GM19351 (cell line): Measurements from ENCODE around the gene SPINT3.
"Not testable (repeated sequence)": the region's sequence is repeated elsewhere in the genome, so short reads cannot be mapped to it uniquely, and the experiment has no call there.

Experiments
- ATAC-seq: cut with Tn5 transposase; IDR thresholded peaks from one replicate; pipeline ENCODE4 v1.9.1; 2021; ENCODE audit warnings: mild to moderate bottlenecking, moderate library complexity; ENCODE audit not compliant: unreplicated experiment

The SPINT3 gene

DNA sequence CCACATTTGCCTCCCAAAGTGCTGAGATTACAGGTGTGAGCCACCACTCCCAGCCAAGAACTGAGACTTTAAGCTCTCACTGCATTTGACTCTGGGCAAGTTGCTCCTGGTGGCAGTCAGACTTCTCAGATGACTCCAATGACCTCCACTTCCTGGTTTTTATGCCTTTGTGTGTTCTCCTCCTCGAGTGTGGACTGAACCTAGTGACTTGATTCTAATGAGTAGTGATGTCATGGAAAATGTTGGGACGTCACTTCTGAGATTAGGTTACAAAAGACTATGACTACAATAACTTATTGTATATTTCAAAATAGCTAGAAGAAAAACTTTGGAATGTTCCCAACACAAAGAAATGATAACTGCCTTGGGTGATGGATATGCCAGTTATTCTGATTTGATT is 12.0 kb downstream of the SPINT3 start:
- no peak for ATAC-seq

DNA sequence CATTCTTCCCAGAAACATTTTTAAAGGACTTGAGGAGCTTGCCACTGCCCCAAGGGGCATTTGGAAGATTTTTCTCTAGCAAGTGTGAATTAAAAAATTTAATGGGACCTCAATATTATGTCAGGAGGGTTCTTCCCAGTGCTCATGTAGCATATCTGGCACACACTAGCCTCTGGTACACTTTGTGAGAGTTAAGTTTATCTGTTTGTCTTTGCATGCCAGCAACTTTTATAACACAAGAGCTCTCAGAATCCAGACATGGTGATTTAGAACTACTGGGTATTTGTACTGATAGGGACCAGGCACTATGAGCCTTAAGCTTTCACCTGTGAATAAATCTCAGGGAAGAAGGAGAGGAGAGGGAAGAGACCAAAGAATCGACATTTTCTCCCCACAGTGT is 12.9 kb downstream of the SPINT3 start:
- no peak for ATAC-seq

DNA sequence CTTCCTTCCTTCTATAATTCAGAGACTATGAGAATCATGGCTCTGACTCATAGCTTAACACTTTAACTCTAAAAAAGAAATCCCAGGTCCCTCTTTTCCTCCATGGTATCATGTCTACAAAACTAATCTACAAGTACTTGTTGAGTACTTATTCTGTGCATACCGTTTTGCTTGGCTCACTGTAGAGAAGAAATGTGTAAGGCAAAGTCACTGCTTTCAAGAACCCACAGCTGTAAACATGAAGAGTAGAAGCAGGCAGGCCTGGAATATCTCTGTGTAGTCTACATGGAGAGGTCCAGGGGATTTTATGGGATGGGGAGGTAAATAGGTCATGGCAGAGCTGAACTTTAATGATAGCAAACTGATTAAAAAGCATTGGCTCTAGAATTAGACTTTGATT is 13.8 kb downstream of the SPINT3 start:
- no peak for ATAC-seq

DNA sequence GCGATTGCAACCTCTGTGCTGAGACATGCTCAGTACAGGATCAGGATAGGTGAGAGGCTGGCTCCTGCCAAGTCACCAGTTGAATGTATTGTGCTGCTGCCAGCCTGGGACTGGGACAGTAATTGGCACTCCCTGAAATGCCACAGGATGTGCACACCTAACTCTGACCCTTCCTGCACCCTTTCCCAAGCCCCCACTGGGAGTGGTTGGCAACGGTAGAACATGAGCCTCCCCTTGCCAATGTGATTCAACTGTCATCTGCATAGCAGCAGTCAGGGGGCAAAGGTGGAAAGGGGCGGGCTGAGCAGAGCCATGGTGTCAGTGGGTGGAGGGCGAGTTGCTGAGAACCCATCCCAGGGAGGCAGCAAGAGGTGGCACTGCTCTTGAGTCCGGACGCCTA is 15.4 kb downstream of the SPINT3 start:
- no peak for ATAC-seq

DNA sequence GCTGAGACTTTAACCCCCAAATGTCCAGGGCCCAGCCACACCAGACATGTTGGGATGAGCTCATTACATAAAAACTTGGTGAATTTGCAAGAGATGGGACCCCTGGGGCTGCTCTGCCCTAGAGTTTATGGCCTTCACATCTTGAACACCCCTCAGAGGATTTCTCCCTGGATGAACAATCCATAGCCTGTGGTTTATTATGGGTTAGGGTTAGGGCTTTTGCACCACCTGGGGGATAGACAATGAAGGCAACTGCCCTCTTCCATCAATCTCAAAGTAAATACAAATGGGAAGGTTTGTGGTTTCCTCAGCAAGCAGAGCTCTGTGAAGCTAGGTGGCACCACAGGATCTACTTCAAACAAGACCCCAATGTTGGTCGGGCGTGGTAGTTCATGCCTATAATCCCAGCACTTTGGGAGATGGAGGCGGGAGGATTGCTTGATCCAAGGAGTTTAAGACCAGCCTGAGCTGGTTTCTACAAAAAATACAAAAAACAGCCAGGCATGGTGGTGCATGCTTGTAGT is 17.4 kb downstream of the SPINT3 start:
- ATAC-seq = no peak

DNA sequence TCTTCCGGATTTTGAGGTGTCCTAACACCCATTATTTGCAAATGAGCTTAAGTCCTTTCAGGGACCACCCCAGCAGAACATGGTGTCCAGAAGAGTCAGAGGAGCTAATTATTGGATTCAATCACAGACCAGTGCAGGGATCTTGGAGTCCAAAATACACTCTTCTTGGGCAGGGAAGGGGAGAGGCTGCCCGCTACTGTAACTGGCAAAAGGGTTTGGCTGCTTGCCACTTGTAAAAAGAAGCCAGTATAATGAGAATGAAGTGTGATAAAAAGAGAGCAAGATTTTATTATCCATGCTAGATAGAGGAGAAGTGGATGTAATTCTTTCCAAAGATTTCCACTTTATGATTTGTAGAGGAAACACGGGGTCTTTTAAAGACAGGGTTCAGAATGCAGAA is 19.3 kb downstream of the SPINT3 start:
- no peak for ATAC-seq

DNA sequence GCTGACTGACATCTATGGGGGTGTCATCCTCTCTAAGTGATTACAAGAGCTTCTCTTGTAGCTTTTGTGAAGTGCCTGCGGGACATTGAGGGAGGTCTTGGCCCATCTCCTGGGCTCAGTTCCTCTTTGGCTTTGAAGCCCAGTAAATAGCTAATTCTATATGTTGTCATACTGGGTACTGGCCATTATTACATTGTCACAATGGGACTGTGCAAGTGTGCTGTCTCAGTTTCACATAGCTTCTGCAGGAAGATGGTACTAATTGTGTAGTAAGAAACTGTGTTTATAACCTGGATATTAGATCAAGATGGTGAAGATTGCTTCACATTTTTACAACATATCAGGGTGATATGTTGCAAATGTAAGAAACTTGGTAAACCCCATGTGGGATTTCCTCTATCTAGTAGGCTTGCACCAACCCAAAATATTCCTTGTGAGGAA is 19.9 kb downstream of the SPINT3 start:
- no peak for ATAC-seq

DNA sequence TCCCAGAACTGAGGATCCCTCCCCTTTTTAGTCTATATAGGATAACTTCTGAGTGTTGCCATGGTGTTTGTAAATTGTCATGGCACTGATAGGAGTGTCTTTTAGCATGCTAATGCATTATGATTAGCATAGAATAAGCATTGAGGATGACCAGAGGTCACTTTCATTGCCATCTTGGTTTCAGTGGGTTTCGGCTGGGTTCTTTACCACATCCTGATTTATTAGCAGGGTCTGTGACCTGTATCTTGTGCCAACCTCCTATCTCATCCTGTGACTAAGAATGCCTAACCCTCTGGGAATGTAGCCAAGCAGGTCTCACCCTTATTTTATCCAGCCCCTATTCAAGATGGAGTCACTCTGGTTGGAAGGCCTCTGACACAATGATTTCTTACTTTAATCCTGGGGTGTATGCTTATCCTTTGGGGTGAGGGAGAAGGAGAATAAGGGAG is 26.3 kb downstream of the SPINT3 start:
- ATAC-seq = no peak

DNA sequence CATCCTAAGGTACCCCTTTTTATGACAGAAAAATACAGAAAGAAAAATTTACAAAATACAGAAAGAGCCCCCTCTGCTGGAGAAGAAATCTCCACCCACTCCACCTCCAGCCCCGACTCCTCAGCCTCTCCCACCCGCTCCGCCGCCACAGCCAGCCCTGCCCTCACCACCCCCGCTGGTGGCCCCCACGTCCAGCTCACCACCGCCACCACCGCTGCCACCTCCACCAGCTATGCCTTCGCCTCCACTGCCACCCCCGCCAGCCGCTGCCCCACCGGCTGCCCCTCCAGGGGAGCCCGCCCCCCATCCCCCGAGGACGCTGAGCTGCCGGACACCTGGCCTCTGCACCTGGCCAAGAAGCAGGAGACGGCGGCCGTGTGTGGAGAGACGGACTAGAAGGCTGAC is 28.2 kb downstream of the SPINT3 start:
- ATAC-seq = no peak

DNA sequence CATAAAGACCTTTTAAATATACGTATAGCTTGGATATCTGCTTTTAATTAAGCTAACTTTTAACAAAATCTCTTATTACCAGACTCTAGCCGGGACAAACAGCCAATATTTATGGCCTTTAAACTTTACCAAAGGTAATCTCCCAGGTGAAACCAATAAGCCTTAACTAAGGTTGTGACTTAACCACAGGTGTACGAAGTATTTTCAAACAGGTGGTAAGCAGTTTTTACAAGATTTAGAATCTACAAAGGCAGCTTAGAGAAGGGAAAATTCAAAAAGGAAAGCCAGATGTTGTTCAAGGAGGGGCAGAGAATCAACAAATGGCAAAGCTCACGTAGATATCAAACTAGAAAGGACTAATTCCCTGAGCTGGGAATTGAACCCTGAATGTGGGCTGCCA is 30.0 kb downstream of the SPINT3 start:
- no peak for ATAC-seq

DNA sequence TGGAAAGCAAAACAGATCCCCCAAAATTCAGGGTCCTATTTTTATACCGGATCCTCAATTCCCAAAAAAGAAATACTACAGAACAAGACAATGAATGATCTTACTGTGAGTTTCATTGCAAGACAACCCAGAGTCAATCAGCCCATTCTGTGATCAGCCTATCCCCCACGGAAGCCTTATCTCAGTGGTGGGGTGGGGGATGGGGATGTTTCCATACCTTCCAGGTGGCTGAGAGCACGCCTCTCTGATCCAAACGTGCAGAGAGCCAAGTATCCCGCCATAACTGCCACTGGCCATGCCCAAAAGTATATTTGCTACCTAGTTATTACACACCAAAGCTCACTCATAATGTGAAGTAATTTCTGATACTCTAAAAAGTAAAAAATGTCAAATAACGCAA is 30.7 kb downstream of the SPINT3 start:
- ATAC-seq = no peak

DNA sequence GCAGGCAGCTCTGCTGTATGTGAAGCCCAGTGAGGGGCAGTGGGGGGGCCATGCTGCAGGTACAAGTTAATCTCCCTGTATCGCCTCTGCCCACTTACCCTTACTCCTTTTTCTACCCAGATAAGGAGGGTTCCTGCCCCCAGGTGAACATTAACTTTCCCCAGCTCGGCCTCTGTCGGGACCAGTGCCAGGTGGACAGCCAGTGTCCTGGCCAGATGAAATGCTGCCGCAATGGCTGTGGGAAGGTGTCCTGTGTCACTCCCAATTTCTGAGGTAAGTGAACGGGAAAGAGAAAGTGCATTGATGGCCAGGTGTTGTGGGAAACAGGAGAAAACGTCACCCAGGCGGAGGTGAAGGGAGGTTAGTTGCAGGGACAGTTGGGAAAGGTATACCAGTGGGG is 35.6 kb downstream of the SPINT3 start:
- no peak for ATAC-seq

DNA sequence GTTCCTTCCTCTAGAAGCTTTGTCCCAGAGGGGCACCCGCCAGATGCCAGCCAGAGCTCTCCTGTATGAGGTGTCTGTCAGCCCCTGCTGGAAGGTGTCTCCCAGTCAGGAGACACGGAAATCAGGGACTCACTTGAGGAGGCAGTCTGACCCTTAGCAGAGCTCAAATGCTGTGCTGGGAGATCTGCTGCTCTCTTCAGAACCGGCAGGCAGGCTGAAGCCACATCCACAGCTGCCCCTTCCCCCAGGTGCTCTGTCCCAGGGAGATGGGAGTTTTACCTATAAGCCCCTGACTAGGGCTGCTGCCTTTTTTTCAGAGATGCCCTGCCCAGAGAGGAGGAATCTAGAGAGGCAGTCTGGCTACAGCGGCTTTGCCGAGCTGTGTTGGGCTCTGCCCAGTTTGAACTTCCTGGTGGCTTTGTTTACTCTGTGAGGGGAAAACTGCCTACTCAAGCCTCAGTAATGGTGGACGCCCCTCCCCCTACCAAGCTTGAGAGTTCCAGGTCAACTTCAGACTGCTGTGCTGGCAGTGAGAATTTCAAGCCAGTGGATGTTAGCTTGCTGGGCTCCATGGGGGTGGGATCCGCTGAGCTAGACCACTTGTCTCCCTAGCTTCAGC is 37.8 kb downstream of the SPINT3 start:
- not testable (repeated sequence) for ATAC-seq

DNA sequence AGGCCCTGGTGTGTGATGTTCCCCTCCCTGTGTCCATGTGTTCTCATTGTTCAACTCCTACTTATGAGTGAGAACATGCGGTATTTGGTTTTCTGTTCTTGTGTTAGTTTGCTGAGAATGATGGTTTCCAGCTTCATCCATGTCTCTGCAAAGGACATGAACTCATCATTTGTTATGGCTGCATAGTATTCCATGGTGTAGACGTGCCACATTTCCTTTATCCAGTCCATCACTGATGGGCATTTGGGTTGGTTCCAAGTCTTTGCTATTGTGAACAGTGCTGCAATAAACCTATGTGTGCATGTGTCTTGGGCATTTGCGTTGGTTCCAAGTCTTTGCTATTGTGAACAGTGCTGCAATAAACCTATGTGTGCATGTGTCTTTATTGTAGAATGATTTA is 43.1 kb downstream of the SPINT3 start:
- ATAC-seq = not testable (repeated sequence)

DNA sequence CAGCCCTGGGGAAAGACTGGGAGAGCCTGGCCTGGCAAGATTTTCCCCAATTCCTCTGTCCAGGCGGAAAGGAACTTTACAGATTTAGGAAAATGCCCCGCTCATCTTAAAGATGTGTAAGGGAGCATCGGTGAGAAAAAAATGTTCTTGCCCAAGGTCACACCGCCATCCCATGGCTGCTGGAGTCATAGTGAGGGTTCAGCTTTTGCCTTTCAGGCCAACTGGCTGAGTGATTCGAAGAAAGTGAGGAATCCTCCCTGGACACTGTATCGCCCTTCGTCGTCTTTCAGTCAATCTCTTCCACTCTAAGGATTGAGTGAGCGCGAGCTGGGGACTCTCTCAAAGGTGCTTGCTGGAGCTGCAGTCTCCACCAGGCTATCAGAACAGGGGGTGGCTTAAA is 44.5 kb downstream of the SPINT3 start:
- no peak for ATAC-seq

DNA sequence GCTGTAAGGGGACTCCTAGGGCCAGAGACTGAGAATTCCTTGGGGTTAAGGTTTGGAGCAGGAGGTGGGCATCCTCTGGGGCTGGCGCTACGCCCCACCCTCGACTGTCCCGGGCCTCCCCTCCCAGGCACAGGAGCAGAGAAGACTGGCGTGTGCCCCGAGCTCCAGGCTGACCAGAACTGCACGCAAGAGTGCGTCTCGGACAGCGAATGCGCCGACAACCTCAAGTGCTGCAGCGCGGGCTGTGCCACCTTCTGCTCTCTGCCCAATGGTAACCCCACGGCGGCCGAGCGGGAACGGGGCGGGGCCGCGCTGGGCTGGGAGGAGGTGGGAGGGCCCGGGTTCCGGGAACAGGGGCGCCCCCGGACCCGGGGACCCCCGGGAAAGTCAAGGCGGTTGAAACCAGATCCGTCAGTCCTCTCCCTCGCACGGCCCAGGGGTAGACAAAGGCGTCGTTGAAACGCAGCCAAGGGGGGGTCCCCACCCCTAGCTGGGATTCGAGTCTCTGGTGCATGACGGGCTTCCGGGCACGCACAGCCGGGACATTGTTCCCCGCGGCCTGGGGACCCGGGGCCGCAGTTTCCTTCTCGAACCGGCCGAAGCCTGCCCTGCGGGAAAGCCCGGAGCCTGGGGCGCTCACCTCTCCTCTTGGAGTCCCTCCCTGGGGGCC is 45.0 kb downstream of the SPINT3 start:
- ATAC-seq = no peak

DNA sequence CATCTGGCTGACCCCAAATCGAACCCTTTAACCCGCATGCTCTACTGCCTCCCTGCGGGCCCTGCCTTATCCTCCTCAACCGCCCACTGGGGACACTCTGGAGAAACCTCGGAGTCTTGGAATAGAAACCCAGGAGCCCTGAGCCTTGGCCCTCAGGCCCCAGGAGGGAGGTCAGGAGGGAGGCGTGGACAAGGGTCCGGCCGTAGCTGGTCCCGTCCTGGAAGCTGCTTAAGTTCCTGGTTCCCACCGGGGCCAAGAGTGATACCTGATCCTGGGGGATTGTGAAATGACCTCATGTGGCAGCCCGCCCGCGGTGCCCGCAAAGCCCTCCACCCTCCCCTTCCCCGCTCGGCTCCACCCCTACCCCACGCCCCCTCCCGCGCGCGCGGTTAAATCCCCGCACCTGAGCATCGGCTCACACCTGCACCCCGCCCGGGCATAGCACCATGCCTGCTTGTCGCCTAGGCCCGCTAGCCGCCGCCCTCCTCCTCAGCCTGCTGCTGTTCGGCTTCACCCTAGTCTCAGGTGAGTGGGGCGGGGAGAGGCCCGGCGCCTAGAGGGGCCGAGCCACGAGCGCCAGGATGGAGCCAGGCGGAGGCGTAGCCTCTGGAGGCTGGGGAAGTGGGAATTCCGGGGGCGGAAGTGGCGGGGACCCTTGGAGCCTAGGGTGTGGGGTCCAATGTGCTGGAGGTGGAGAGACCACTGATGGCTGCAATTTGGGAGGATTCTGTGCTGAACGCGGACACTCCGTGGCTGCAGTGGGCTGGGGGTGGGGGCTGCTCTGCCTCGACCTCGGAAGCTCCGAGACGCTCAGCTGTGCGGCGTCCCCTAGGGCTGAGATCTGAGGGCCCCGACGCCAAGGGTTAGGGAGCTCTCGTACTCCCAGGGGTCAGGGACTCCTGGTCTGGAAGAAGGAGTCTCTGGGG is 45.8 kb downstream of the SPINT3 start, which contains the start of gene WFDC2:
TSS of gene WFDC2 (plus strand) at position 418 of the 926 bp plus-strand sequence. CDS start at position 447, 29 bp downstream.
- ATAC-seq = no peak

DNA sequence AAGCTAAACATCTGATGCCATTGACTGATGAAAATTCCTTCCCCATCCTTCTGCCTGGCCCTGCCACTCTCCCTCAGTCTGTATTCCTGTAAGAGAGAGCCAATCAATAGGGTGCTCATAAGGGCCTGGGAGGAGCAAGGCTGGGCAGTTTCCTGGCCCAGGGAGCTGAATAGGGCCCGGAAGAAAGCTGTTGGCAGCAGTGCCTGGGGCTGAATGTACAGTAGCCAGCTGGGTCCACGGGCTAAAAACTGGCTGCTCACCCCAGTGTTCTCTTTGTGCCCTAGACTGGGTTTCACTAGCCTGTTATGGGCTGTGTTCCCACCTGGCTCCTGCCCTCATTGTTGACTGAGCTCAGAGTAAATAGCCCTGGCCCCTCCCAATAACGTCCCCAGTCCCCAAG is 47.6 kb downstream of the SPINT3 start:
- no peak for ATAC-seq

DNA sequence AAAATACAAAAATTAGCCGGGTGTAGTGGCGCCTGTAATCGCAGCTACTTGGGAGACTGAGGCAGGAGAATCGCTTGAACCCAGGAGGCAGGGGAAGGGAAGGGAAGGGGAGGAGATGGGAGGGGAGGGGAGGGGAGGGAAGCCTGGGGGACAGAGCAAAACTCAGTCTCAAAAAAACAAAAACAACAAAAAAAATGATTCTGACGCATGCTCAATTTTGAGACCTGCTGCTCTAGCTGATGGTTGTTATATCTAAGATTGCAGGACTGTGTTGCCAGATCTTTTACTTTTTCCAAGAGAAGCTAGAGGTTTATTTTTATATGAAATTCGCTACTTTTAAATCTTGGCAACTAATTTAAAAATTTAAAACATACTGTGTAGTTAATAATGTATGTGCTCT is 48.2 kb downstream of the SPINT3 start:
- no peak for ATAC-seq

DNA sequence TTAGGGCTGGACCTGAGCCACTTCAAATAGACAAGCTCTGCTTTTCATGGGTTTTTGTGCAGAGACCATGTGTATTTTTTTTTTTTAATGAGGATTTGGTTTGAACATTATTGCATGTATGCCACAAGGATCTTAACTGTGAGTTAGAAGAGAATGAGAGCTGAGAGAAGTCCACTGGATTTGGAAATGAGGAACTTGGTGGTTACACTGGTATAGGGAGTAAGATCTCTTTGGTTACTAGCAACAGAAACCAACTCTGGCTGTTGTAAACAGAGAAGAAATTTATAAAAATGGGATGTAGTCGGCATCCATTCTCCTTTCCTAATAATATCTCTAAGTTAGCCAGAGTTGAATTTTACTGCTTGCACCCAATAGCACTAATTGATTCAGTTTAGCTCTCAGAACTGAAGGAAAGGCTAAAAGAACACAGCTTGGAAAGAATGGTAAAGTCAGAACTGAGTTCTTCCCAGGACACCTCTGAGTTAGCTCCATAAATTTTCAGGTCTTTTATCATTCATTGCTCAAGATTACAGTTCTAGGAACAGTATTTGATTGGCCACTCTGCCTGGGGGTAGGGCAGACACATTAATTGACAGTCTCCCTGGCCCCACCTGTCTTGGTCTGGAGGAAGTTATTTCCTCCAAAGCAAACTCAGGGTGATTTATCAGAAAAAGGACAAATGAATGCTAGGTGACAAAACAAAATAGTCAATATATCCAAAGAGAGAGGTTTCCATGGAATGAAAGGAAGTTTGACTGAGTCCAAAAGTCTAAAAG is 49.7 kb downstream of the SPINT3 start:
- ATAC-seq = no peak

DNA sequence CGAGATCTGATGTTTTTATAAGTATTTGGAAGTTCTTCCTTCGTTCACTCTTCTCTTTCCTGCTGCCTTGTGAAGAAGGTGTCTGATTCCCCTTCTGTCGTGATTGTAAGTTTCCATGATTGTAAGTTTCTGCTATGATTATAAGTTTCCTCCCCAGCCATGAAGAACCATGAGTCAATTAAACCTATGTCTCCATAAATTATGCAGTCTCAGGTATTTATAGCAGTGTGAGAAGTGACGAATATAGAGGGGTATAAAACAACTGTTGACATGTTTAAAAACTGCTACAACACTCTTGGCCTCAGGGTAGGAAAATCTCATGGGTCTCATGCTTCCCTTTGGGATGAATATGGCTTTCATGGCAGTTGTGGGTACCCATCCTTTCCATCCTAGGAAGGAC is 51.7 kb downstream of the SPINT3 start:
- no peak for ATAC-seq
